HG02938 (cell line): ENCODE data around the gene SYMPK.
"Not testable (repeated sequence)": the region's sequence is repeated elsewhere in the genome, so short reads cannot be mapped to it uniquely, and the experiment has no call there.

Experiments
- ATAC-seq: cut with Tn5 transposase; IDR thresholded peaks from one replicate; pipeline ENCODE4 v1.9.1; 2021; ENCODE audit warnings: mild to moderate bottlenecking, moderate library complexity; ENCODE audit not compliant: unreplicated experiment

Gene SYMPK

DNA sequence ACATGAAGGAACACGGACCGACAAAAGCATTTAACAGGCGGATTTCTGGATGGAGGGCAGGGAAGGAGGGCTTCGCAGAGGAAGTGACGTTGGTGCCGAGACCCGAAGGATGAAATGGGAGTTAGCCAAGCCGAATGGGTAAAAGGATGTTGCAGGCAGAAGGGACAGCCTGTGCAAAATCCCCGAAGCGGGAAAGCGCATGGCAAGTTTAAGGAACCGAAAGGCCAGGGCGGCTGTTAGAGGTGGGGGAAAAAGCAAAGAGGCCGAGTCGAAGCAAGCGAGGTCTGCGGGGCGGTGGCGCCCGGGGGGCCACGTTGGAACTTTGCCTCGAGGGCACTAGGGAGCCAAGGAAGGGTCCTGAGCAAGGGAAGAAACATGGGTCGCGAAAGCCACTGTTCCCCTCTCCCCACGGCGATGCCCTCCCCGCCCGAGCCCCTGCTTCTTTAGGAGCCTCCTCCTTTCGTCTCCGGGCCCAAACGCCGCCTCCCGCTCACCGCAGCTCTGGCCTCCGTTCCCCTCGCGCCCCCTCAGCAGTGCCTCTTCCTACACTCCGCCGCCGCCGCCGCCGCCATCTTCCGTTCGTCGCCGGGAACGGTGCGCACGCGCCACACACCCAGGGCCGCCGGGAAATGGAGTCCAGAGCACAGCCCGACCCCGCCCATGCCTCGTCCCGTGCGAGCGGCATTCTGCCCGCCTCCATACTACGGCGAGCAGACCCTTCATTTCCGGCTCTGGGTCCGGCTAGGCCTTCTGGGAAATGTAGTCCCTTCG, at the start of gene SYMPK:
Gene SYMPK, minus strand, starts transcription at position 584 of the 771 bp plus-strand sequence. CDS start 8,652 bp downstream, outside the sequence.
- ATAC-seq, result peak; percentile 92

- no peak for ATAC-seq
These were observed 48.3 kb upstream of the SYMPK start for GRCh38 chr19:45911291-45911690.

DNA sequence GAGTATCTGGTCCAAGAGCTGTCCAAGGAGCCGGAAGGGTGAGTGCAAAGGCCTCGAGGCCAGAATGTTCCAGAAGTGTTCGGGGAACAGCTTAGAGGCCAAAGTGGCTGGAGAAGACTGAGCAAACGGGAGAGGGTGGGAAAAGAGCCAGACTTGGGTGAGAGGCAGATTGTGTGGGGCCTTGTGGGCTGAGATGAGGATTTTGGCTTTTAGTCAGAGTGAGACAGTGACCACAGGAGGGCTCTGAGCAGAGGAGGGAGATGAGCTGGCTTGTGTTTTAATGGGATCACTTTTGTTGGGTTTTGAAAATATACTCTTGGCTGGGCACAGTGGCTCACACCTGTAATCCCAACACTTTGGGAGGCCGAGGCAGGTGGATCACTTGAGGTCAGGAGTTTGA, 46.0 kb upstream of the SYMPK start:
- ATAC-seq, result no peak

DNA sequence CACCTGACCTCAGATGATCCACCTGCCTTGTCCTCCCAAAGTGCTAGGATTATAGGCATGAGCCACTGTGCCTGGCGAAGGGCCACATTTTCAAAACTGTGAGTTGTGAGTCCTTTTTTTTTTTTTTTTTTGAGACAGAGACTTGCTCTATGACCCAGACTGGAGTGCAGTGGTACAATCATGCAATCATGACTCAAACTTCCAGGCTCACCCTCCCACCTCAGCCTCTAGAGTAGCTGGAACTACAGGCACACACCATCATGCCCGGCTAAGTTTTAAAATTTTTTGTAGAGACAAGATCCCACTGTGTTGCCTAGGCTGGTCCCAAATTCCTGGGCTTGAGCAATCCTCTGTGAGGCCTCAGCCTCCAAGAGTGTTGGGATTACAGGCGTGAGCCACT, 43.3 kb upstream of the SYMPK start:
- ATAC-seq, result no peak

- ATAC-seq, result no peak
These were observed 42.1 kb upstream of the SYMPK start for GRCh38 chr19:45905011-45905410.

- ATAC-seq, result peak; percentile 85
These were observed 40.0 kb upstream of the SYMPK start for GRCh38 chr19:45902651-45903625.

GRCh38 chr19:45901912-45902650, 39.1 kb upstream of the SYMPK start, which contains the start of gene MYPOP:
TSS of gene MYPOP (minus strand) at chr19:45902613. CDS start at chr19:45901773, 840 bp downstream.
- ATAC-seq, result no peak

GRCh38 chr19:45901432-45901911, 38.5 kb upstream of the SYMPK start:
- no peak for ATAC-seq

DNA sequence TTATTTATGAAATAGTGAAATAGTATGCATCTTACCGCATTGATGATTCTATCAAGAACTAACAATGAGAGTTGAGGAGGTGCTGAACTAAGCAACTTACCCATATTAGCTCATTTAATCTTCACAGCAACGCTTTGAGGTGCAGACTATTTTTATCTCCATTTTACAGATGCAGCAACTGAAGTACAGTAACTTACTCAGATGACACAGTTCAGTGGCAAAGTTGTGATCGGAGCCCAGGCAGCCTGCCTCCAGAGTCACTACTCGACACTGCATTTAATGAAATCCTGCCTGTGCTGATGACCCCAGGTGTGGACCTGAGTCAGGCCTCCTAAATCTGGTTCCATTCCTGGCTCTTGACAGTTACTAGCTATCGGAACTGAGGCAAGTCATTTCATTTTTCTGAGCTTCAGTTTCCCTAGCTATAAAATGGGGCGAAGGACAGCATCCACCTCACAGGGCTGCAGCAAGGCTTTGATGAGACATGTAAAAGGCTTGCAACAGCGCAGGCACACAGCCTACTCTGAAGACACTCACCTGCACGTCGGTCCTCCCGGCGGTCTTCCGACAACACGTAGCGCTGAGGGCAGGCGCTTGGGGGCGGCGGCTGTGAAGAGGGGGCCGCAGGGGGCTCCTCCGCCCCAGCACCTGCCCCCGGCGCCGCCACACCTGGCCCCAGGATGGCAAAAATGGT, 37.9 kb upstream of the SYMPK start:
- ATAC-seq, result no peak

DNA sequence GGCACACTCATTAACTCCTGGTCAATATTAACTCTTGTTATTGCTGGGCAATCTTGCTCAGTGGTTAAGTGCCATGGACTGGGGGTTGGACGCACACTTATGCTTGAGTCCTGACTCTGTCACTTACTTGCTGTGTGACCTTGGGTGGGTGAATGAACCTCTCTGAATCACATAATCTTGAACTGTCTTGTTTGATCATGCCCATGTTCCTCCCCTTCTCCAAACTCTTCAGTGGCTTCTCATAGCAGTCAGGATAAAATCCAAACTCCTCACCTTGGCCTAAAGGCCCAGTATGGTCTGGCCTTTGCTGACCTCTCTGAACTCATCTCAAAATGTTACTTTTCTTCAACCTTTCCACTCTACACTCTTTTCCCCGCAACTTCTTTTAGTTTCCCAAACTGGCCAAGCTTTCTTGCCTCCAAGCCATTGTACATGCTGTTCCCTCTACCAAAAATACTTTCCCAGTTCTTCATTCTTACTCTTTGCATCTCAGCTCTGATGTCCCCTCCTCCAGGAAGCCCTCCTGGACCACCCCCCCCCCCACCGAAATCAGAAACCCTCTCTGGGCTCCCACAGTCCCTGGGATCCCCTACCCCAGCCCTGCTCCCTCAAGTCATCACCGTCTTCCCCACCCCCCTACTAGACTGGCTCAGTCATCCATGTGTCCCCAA, 37.1 kb upstream of the SYMPK start:
- no peak for ATAC-seq

- no peak for ATAC-seq
These were observed 36.3 kb upstream of the SYMPK start for GRCh38 chr19:45899253-45899652.

DNA sequence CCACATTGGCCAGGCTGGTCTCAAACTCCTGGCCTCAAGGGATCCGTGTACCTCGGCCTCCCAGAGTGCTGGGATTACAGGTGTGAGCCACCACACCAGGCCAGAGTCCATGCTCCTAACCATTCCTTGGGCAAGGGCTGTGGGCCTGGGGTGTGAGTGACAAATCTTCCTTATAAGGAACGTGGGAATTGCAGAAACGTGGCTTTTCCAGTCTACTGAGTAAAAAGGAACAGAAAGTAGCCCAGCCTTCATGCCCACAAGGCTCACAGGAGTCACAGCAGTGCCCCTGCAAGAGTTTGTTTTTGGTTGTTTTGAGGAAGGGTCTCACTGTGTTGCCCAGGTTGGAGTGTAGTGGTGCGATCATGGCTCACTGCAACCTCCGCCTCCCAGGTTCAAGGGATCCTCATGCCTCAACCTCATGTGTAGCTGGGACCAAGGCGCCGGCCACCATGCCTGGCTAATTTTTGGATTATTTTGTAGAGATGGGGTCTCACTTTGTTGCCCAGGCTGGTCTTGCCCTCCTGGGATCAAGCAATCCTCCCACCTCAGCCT, 34.4 kb upstream of the SYMPK start:
- ATAC-seq, result no peak

- ATAC-seq, result not testable (repeated sequence)
These were observed 33.1 kb upstream of the SYMPK start for GRCh38 chr19:45895983-45896599.

DNA sequence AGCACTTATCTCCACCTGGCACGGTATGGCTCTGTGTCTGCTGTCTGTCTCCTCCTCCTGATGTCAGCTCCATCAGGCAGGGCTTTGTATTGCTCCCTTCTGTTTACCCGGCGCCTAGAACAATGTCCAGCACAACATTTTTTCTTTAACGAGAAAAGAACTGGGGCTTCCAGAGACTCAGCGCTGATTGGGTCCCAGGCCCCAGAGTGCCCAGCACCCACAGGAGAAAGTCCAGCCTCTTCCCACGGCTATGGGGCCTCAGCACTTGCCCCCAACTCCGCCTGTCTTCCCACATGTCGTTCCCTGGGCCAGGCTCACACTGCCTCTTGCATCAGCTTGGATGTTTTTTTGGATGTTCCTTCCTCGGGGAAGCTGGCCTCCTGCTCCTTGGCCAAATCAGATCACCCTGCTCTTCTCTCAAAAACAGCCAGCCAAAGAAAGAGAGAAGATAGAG, 32.6 kb upstream of the SYMPK start:
- ATAC-seq, result no peak

DNA sequence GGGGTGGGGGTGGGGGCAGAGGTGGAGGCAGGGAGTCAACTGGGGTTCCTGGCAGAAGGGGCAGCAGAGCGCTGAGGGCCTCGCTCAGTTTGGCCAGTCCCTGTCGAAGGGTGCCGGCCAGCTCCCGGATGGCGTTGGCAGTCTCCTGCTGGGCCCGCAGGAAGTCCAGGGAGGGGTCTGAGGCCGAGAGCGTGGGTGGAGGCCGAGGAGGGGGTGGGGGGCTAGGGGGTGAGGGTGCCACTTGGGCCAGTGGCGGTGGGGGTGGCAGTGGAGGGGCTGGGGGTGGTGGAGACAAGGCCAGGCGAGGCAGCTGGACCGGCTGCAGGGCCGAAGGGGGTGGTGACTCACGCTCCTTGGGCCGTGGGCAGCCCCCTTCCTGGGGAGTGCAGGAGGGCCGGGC, 27.9 kb upstream of the SYMPK start:
- no peak for ATAC-seq

GRCh38 chr19:45889210-45889885, 26.4 kb upstream of the SYMPK start:
- ATAC-seq, result no peak

GRCh38 chr19:45887200-45887710, 24.3 kb upstream of the SYMPK start:
- ATAC-seq, result no peak
